Gastroesophageal sphincter (tissue), 4 donors: ENCODE data around the gene CACNA1C. TPM values are rescaled to one million over a fixed set of nuclear protein-coding genes. Genes with fewer than 3 reads are reported as not detected.
A peak's percentile ranks its signal among the peaks of the same experiment; 100 is the strongest.

Experiments used
- ATAC-seq: fragments of 150-250 bp; one replicate; pipeline ENCODE4 v1.9.1; 2016; ENCODE audit warnings: mild to moderate bottlenecking, moderate library complexity
- H3K27ac ChIP-seq, 4 donors: fragments of 200-600 bp; sonication (generic) in 3 of 4; 1 replicate in 3 of 4; 2 replicates in 1 of 4; pipeline ENCODE4 v1.5.1; 2016 to 2019
- H3K27me3 ChIP-seq: fragments of 200-600 bp; sonication (generic); one replicate; pipeline ENCODE4 v1.5.1; 2019
- H3K36me3 ChIP-seq, 2 donors: fragments of 200-600 bp; sonication (generic); one replicate each; pipeline ENCODE4 v1.5.1; 2019; ENCODE audit warnings: control low read depth in 1 of 2
- H3K4me1 ChIP-seq, 3 donors: fragments of 200-600 bp; sonication (generic); 1 replicate in 2 of 3; 2 replicates in 1 of 3; pipeline ENCODE4 v1.5.1; 2016 to 2019; ENCODE audit warnings: control low read depth in 2 of 3
- H3K4me3 ChIP-seq, 2 donors: fragments of 200-600 bp; sonication (generic); one replicate each; pipeline ENCODE4 v1.5.1; 2019; ENCODE audit warnings: mild to moderate bottlenecking in 1 of 2, moderate library complexity in 1 of 2
- H3K9me3 ChIP-seq, 3 donors: fragments of 200-600 bp; sonication (generic); one replicate each; pipeline ENCODE4 v1.5.1; 2017 to 2019; ENCODE audit warnings: control low read depth in 2 of 3
- EP300 ChIP-seq: sonication (generic); formaldehyde crosslinking; IDR thresholded peaks from one replicate; pipeline ENCODE4 v1.6.1; 2017; ENCODE audit warnings: antibody characterized with exemption, mild to moderate bottlenecking
- POLR2A ChIP-seq, 2 donors: fragments of 450-650 bp; IDR thresholded peaks; one replicate each; pipeline ENCODE4 v1.6.1; 2017; ENCODE audit warnings: antibody characterized with exemption in 2 of 2, mild to moderate bottlenecking in 2 of 2, moderate library complexity in 1 of 2
- POLR2AphosphoS5 ChIP-seq: sonication (generic); formaldehyde crosslinking; IDR thresholded peaks from one replicate; pipeline ENCODE4 v1.6.1; 2017; ENCODE audit warnings: antibody characterized with exemption
- WGBS, 2 donors: methylation state at CpG; one replicate each; pipeline ENCODE4 v1.1.5; 2018; ENCODE audit warnings: low coverage in 1 of 2; 5-methylcytosine and 5-hydroxymethylcytosine counted together
- total RNA-seq, 4 donors: library from RNA; depleted of rRNA; stranded (reverse); fragments of >200 nt; gene quantifications; one replicate each; pipeline ENCODE4 v1.1.0, GENCODE V29; 2016
- TF ChIP-seq, protein P1 (sequence below), 4 experiments: fragments of 200-600 bp in 2 of 4; fragments of 450-650 bp in 2 of 4; sonication (generic) in 1 of 4; IDR thresholded peaks; one replicate each; pipeline ENCODE4 v1.5.1; 2017 to 2019; ENCODE audit warnings: antibody characterized with exemption in 4 of 4, mild to moderate bottlenecking in 2 of 4, moderate library complexity in 2 of 4

The CACNA1C gene
- total RNA-seq, 4 donors from 2014 or later: 22.9 to 96.2 (median 41.4) TPM

DNA sequence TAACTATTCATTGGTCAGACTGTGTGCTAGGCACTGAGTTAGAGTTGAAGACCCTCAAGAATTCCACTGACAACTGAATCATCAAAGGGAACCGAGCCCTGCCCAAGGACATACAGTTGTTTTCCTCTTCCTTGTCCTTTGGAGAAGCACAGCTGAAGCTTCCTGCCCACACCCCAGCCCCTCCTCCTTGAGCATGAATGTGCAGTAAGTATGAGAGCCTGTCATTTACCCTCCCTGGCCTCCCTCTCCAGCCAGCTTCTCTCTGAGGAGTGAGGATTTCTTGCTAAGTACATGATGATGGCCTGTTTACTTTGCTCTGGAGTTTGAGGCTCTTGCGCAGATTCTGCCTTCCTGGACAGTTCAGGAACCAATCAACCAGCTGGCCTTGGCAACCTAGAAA lies 235.2 kb downstream of the CACNA1C start:
- WGBS, 2 donors: 60 to 77% methylated on average over 1 to 2 of the region's 2 CpGs
- Histone ChIP-seq H3K9me3 (no peaks in the 10 kb centered on the region), H3K27me3 (no peaks in the 10 kb centered on the region), H3K4me3 (no peak overlapping the region), H3K27ac (peak overlapping the region in 3 of 4 donors; percentile 32 to 82 (median 79)), H3K4me1 (peaks cover 10 to 99% (median 43%) of the 10 kb centered on the region in 3 donors), H3K36me3 (no peaks in the 10 kb centered on the region)
- no peak for ATAC-seq
- TF ChIP-seq, protein P1, sequence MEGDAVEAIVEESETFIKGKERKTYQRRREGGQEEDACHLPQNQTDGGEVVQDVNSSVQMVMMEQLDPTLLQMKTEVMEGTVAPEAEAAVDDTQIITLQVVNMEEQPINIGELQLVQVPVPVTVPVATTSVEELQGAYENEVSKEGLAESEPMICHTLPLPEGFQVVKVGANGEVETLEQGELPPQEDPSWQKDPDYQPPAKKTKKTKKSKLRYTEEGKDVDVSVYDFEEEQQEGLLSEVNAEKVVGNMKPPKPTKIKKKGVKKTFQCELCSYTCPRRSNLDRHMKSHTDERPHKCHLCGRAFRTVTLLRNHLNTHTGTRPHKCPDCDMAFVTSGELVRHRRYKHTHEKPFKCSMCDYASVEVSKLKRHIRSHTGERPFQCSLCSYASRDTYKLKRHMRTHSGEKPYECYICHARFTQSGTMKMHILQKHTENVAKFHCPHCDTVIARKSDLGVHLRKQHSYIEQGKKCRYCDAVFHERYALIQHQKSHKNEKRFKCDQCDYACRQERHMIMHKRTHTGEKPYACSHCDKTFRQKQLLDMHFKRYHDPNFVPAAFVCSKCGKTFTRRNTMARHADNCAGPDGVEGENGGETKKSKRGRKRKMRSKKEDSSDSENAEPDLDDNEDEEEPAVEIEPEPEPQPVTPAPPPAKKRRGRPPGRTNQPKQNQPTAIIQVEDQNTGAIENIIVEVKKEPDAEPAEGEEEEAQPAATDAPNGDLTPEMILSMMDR (IDR thresholded peaks at IDR 0.05): no peak
- no peak for TF ChIP-seq EP300
- no peak for TF ChIP-seq POLR2AphosphoS5
- TF ChIP-seq POLR2A (IDR thresholded peaks at IDR 0.05): no peak

DNA sequence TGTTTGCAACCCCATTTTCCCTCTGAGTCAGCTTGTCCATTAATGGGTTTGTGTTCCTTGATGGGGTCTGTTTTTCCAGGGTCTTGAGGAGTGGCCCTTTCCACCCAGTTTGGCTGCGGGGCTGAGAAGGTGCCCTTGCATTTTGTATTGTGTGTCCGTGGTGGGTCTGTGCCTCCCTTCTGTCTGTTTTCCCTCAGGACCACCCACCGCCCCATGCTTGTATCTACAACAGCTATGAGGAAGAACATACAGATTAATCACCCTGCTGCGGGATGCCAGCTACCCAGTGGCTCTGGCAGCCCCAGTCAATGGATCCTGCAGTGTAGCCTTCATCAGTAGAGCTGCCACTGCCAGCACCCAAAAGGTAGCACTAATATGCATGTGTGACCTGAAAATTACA lies 235.7 kb downstream of the CACNA1C start:
- ATAC-seq: no peak
- Histone ChIP-seq H3K4me3 (no peak overlapping the region), H3K27me3 (no peaks in the 10 kb centered on the region), H3K36me3 (no peaks in the 10 kb centered on the region), H3K27ac (peak overlapping the region in 2 of 4 donors; percentile 32 to 79), H3K4me1 (peaks cover 10 to 99% (median 39%) of the 10 kb centered on the region in 3 donors), H3K9me3 (no peaks in the 10 kb centered on the region)
- TF ChIP-seq POLR2AphosphoS5 (no peak), POLR2A (IDR thresholded peaks at IDR 0.05) (no peak), EP300 (no peak)
- TF ChIP-seq, protein P1 (IDR thresholded peaks at IDR 0.05): no peak
- WGBS, 2 donors: 50 to 88% methylated on average over 1 of the region's 4 CpGs

DNA sequence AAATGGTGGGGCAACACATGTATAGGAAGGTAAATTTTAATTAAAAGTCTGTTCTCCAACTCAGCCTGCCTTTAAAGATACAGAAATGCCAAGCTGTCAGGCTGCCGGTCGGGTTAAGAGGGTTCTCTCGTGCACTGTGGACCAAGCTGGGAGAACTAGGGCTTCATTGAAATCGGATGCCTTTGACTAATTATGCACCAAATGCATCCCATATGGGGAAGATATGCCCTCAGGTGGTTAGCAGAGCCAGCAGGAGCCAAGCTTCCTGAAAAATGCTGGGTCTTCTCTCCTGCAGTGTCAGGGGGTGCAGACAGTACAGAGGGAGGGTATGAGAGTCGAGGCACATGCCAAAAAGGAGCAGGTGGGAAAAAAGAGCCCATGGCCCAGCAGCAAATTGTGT lies 236.1 kb downstream of the CACNA1C start:
- H3K4me3 ChIP-seq: no peak overlapping the region
- no peak for ATAC-seq
- TF ChIP-seq EP300 (no peak), POLR2AphosphoS5 (no peak), POLR2A (IDR thresholded peaks at IDR 0.05) (no peak)
- TF ChIP-seq, protein P1 (IDR thresholded peaks at IDR 0.05): no peak
- peaks cover 7 to 99% (median 35%) of the 10 kb centered on the region in 3 donors for H3K4me1 ChIP-seq
- H3K36me3 ChIP-seq: no peaks in the 10 kb centered on the region
- 30 to 80% methylated on average over 2 of the region's 5 CpGs for WGBS, 2 donors
- H3K27ac ChIP-seq: peak overlapping the region in 1 of 4 donors; percentile 1
- H3K27me3 ChIP-seq: no peaks in the 10 kb centered on the region
- no peaks in the 10 kb centered on the region for H3K9me3 ChIP-seq

DNA sequence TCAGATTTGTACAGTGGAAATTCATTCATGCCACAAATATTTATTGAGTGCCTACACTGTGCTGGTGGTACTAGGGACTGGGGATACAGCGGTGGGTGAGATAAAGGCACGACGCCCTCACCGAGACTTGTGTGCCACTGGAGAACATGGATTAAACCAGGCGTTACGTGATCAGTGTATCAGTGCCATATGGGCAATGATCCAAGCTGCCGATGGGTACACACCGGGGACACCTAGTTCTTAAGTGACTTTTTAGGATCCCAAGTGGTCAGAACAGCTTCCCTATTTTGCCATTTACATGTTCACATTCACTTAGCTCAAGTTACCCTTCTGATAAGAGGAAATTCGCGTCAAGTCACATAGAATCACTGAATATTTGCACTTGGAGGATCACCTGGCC lies 236.7 kb downstream of the CACNA1C start:
- Histone ChIP-seq H3K27ac (peak overlapping the region in 1 of 4 donors; percentile 1), H3K27me3 (no peaks in the 10 kb centered on the region), H3K4me1 (peaks cover 2 to 99% (median 29%) of the 10 kb centered on the region in 3 donors), H3K4me3 (no peak overlapping the region), H3K9me3 (no peaks in the 10 kb centered on the region), H3K36me3 (no peaks in the 10 kb centered on the region)
- TF ChIP-seq POLR2AphosphoS5 (no peak), POLR2A (IDR thresholded peaks at IDR 0.05) (no peak), EP300 (no peak)
- TF ChIP-seq, protein P1 (IDR thresholded peaks at IDR 0.05): no peak
- ATAC-seq: no peak
- WGBS, 2 donors: 89% methylated on average over 10 of the region's 10 CpGs; no CpG with 5 or more reads in 1 of the 2 donors

DNA sequence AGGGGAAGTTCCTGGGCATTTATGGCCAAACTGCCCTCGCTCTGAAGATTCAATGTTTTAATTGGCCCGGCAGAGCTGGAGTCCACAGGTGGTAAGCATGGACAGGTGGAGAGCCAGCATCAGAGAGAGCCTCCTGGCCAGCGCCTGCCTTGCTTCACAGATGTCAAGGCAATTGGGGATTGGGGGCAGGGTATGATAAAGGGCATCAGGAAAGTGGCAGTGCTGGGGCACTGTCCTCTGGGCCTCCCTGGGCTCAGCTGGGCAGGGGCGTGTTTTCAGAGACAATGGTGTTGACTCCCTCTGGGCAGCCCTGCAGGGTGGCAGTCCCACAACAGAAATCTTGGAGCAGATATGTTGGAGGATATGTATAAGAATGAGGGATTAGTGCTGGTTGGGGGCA lies 237.3 kb downstream of the CACNA1C start:
- H3K27ac ChIP-seq: peak overlapping the region in 2 of 4 donors; percentile 19 to 39
- TF ChIP-seq EP300: no peak
- no peak for TF ChIP-seq POLR2AphosphoS5
- TF ChIP-seq, protein P1 (IDR thresholded peaks at IDR 0.05): no peak
- no peak for TF ChIP-seq POLR2A (IDR thresholded peaks at IDR 0.05)
- H3K9me3 ChIP-seq: no peaks in the 10 kb centered on the region
- ATAC-seq: no peak
- 58% methylated on average over 2 of the region's 4 CpGs; no CpG with 5 or more reads in 1 of the 2 donors for WGBS, 2 donors
- no peaks in the 10 kb centered on the region for H3K36me3 ChIP-seq
- H3K4me1 ChIP-seq: peaks cover 0 to 95% (median 23%) of the 10 kb centered on the region in 3 donors
- no peaks in the 10 kb centered on the region for H3K27me3 ChIP-seq
- no peak overlapping the region for H3K4me3 ChIP-seq
